CD4-positive, alpha-beta T cell treated with Interleukin-21 for 1 hour (primary cell): ENCODE measurements around the gene IFNA16.
A peak's percentile ranks its signal among the peaks of the same experiment; 100 is the strongest.
"Not testable (repeated sequence)": the region's sequence is repeated elsewhere in the genome, so short reads cannot be mapped to it uniquely, and the experiment has no call there.

Experiments used
- DNase-seq: peaks from one replicate; pipeline ENCODE4 v3.0.0-alpha.2; 2020

IFNA16 gene

GRCh38 chr9:21194867-21195776 is 22.0 kb downstream of the IFNA16 start:
- DNase-seq, result peak; percentile 71

- not testable (repeated sequence) for DNase-seq
Measured at GRCh38 chr9:21187487-21187886, 29.6 kb downstream of the IFNA16 start, which contains the start of gene IFNA4. Gene IFNA4, minus strand, starts transcription at chr9:21187587. Its CDS starts 56 bp downstream, at chr9:21187531.

GRCh38 chr9:21182810-21183736 is 34.0 kb downstream of the IFNA16 start:
- DNase-seq, result peak; percentile 59

- no peak for DNase-seq
Measured at GRCh38 chr9:21174671-21175070, 42.4 kb downstream of the IFNA16 start.

- DNase-seq, result no peak
Measured at GRCh38 chr9:21172156-21172555, 45.0 kb downstream of the IFNA16 start.

GRCh38 chr9:21171351-21171750 is 45.8 kb downstream of the IFNA16 start:
- DNase-seq, result no peak

GRCh38 chr9:21166560-21166959 is 50.6 kb downstream of the IFNA16 start, which contains the start of gene IFNA21:
Gene IFNA21, minus strand, starts transcription at chr9:21166660. Its CDS starts 48 bp downstream, at chr9:21166612.
- not testable (repeated sequence) for DNase-seq
